Measurements from ENCODE around the gene LIN28A.

Gene LIN28A

DNA sequence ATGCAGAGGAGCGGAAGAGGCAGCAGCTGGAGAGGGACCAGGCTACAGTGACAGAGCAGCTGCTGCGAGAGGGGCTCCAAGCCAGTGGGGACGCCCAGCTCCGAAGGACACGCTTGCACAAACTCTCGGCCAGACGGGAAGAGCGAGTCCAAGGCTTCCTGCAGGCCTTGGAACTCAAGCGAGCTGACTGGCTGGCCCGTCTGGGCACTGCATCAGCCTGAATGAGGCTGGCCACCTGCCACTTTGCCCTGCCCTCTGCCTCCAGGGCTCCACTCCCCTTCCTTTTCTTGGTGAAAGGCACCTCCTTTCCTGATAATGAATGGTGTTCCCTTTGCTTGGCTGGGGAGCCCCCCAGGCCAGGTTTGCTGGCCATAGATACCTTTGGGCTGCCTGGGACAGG, 58.3 kb downstream of the LIN28A start:
- no peak for TF ChIP-seq CTCF (IDR thresholded peaks at IDR 0.05; ENCODE audit: low read depth, low read length)
- DNase-seq (ENCODE audit: extremely low read depth, low read depth), result no peak

GRCh38 chr1:26469558-26469957, 58.9 kb downstream of the LIN28A start:
- no peak for TF ChIP-seq CTCF (IDR thresholded peaks at IDR 0.05; ENCODE audit: low read depth, low read length)
- no peak for DNase-seq (ENCODE audit: extremely low read depth, low read depth)

DNA sequence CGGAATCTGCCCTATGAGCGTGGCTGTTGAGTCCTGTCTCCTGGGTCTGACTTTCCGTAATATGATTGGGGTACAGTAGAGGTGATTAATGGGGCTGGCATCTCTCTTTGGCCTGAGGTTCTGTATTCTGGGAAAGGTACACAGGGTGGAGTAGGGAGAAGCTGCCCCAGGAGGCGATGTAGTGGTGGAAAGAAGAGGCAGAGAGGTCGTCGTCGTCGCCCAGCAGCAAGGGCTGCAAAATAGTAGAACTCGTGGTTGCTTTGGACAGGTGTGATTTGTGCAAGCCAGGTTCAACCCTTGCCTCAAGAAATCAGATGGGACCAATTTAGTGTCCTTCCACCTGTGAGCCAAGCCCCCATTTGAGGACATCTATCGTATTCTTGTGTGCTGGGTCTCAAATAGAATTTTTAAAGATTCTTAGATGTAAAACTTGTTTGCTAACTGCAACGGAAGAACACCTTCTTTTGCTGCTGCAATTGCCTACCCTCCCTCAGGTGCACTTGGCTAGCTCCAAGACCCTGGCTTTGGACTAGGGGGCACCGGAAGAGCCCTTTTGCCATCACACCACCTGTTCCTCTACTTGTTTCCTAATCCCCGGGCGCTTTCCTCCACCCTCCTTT, 60.4 kb downstream of the LIN28A start:
- no peak for DNase-seq (ENCODE audit: extremely low read depth, low read depth)
- TF ChIP-seq CTCF (IDR thresholded peaks at IDR 0.05; ENCODE audit: low read depth, low read length), result no peak

DNA sequence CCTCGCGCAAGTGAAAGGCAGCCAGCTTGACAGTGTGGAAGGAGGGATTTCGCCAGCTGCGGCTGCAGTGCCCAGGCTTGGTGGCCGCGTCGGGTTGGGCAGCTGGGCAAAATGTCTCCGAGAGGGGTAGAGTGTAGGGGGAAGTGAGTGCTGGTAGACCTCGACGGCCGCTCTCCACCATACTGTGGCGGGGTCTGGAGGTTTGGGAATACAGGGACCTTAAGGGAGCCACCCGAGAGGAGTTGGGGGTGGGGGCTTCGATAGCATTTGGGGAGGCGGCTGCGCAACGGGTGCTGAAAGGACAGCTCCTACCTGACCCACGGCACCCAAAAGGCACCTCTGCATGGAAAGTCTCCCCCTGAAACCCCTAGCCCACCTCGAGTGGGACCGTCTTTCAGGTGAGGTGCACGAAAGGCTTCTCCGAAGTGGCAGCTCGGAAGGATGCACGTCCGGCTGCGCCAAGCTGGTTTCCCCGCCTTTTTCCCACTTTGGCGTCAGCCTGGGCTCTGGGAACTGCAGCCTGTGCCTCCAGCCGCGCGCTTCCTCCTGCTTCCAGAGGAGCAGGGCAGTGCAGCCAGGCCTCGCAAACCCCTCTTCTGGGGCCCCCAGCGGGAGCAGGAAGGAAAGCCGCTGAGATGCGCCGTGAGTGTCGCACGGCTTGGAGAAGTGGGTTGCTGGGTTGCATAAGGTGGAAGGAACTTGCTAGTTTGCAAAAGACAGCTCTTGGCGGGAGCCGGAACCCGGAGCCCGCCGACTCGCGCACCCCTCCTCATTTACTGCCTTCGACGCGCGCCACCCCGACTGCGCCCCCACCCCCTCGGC, 61.1 kb downstream of the LIN28A start:
- TF ChIP-seq CTCF (IDR thresholded peaks at IDR 0.05; ENCODE audit: low read depth, low read length), result no peak; the same call in 1 of the 2 replicates
- DNase-seq (ENCODE audit: extremely low read depth, low read depth), result no peak

DNA sequence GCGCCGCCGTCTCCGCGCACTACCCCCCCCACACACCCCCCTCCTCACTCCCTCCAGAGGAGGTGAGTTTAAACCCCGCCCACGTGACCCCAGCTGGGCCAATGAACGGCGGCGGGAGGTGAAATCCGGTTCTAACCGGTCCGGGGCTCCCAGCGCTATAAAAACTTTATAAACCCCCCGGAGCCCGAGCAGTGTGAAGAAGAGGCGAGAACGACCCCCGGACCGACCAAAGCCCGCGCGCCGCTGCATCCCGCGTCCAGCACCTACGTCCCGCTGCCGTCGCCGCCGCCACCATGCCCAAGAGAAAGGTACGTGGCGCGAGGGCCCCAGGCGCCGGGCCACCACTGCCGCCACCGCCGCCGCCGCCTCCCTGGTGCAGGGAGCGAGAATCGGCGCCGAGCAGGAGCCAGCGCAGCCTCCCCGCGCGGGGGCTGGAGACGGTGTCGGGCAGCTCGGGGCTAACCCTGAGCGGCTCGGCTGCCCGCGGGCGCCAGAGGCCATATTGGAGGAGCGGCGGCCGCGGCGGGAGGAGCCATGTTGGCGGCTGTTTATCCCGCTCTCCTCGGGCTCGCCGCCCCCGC, 61.8 kb downstream of the LIN28A start, which contains the start of gene HMGN2:
Gene HMGN2, plus strand, starts transcription at position 121 of the 581 bp plus-strand sequence. Its CDS starts 173 bp downstream, at position 294.
- no peak for TF ChIP-seq CTCF (IDR thresholded peaks at IDR 0.05; ENCODE audit: low read depth, low read length)

GRCh38 chr1:26472901-26473845, 62.6 kb downstream of the LIN28A start:
- no peak for TF ChIP-seq CTCF (IDR thresholded peaks at IDR 0.05; ENCODE audit: low read depth, low read length)
- peak; percentile 87 for DNase-seq (ENCODE audit: extremely low read depth, low read depth)

More for the DNA sequence above, 61.8 kb downstream of the LIN28A start, which contains the start of gene HMGN2:
- DNase-seq (ENCODE audit: extremely low read depth, low read depth), result peak; percentile 63

Data from AG09319 (cell line).